OCI-M2 (cell line): Measurements from ENCODE around the gene ELP2.

ENCODE experiments used
- DNase-seq: peaks from one replicate; lab custom pipeline; 2025; ENCODE audit not compliant: unreplicated experiment; lab: John Stamatoyannopoulos, UW

Gene ELP2

DNA sequence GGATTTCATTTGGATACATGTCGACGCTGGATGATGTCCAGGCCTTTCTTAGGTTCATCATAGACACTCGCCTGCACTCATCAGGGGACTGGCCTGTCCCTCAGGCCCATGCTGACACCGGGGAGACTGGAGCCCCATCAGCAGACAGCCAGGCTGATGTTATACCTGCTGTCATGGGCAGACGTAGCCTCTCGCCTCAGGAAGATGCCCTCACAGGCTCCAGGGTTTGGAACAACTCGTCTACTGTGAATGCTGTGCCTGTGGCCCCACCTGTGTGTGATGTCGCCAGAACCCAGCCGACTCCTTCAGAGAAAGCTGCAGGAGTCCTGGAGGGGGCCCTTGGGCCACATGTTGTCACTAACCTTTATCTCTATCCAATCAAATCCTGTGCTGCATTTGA, 85.9 kb downstream of the ELP2 start:
- DNase-seq, result no peak

DNA sequence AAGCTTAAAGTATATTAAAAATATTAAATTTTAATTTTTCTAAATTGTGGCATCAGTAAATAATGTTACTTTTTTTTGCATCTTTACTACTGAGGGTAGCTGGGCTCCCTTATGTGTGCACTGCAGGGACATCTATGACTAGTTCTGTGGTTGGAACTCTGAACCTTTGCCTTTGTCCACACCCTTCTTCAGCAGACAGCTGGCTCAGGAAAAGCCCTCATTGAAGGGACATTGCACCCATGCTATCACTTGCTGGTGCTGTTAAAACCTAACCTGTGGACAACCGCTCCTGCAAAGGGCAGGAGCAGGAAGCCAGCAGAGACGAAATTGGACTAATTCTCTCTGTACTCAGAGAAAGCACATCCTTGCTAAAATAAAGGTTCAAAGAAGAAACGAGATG, 87.6 kb downstream of the ELP2 start:
- DNase-seq, result no peak

DNA sequence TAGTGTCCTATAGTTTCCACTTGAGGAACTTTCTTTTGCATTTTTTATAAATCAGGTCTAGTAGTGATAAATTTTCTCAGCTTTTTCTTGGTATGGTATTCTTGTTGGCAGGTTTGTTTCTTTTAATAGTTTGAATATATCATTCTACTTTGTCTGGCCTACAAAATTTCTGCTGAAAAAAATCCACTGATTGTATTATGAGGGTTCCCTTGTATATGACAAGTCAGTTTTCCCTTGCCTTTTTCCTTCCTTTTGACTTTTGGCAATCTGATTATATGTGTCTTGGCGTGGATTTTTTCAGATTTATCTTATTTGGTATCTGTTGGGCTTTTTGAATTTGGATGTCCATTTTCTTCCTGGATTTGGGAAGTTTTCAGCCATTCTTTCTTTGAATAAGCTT, 99.5 kb downstream of the ELP2 start:
- DNase-seq, result no peak
